Measurements from ENCODE around the gene DNHD1. TPM values are rescaled to one million over a fixed set of nuclear protein-coding genes. Genes with fewer than 3 reads are reported as not detected.

DNHD1 gene
- total and polyA plus RNA-seq, 2 experiments from 2014 or later, result 3.6 to 9.6 TPM

GRCh38 chr11:6618117-6619003 lies 121.3 kb downstream of the DNHD1 start:
- H3K27ac ChIP-seq (ENCODE audit: low read depth), result no peak overlapping the region

More at GRCh38 chr11:6618117-6619003, 121.3 kb downstream of the DNHD1 start:
- Mint-ChIP-seq H3K27me3 (ENCODE audit: insufficient read depth, low read depth, poor library complexity) (peaks cover 5% of the 10 kb centered on the region), H3K4me3 (no peak overlapping the region), H3K9me3 (no peaks in the 10 kb centered on the region), H3K27ac (no peak overlapping the region), H3K4me1 (no peaks in the 10 kb centered on the region), H3K36me3 (ENCODE audit: low read depth) (0 out of 3 replicates have a peak, but pooled peaks cover 3% of the 10 kb centered on the region)
- TF ChIP-seq ZNF462 (CRISPR knock-in tag; IDR thresholded peaks at IDR 0.05), result no peak
- no peak for TF ChIP-seq EZH2phosphoT487 (IDR thresholded peaks at IDR 0.05; ENCODE audit: unreplicated experiment)
- no peak for TF ChIP-seq STAT1 (IDR thresholded peaks at IDR 0.05; ENCODE audit: unreplicated experiment)
- TF ChIP-seq NANOG (IDR thresholded peaks at IDR 0.05; ENCODE audit: borderline replicate concordance), result no peak
- TF ChIP-seq JUNB (IDR thresholded peaks at IDR 0.05; ENCODE audit: unreplicated experiment), result no peak
- no peak for TF ChIP-seq EZH2 (IDR thresholded peaks at IDR 0.05; ENCODE audit: low read depth, unreplicated experiment)
- no peak for TF ChIP-seq CTCF (conservative IDR thresholded peaks at IDR 0.05; ENCODE audit: low read depth in 2 of 2)
- TF ChIP-seq POLR2AphosphoS5 (IDR thresholded peaks at IDR 0.05; ENCODE audit: low read depth), result no peak
- TF ChIP-seq CREB1 (CRISPR knock-in tag; IDR thresholded peaks at IDR 0.05; ENCODE audit: low read depth), result no peak
- no peak for TF ChIP-seq REST (IDR thresholded peaks at IDR 0.05; ENCODE audit: unreplicated experiment)
- no peak for TF ChIP-seq ZNF114 (CRISPR knock-in tag; IDR thresholded peaks at IDR 0.05)
- no peak for TF ChIP-seq ZNF331 (CRISPR knock-in tag; IDR thresholded peaks at IDR 0.05; ENCODE audit: low read depth)
- Histone ChIP-seq H3K9me2 (ENCODE audit: insufficient read depth) (no peaks in the 10 kb centered on the region), H3K4me3 (peak overlapping the region; percentile 57), H3K4me2 (peak overlapping the region; percentile 97), H3K27me3 (ENCODE audit: insufficient read depth) (no peaks in the 10 kb centered on the region), H3K36me3 (ENCODE audit: insufficient read depth) (no peaks in the 10 kb centered on the region; the same call in 1 of the 2 replicates), H2AFZ (peak overlapping the region; percentile 77), H4K20me1 (replicated peaks; ENCODE audit: insufficient read depth) (no peaks in the 10 kb centered on the region), H3K4me1 (ENCODE audit: insufficient read depth) (peaks cover 11% of the 10 kb centered on the region), H3K79me2 (replicated peaks; ENCODE audit: insufficient read depth) (peaks cover 9% of the 10 kb centered on the region; the same call in 1 of the 2 replicates), H3F3A (replicated peaks; ENCODE audit: low read depth) (no peaks in the 10 kb centered on the region)
- ATAC-seq (no peak), DNase-seq (ENCODE audit: low spot score) (no peak)
